Neural cell (in vitro differentiated cells): ENCODE data around the gene KRTAP15-1. TPM values are rescaled to one million over a fixed set of nuclear protein-coding genes. Genes with fewer than 3 reads are reported as not detected.

Experiments
- H2AFZ ChIP-seq: fragments of 200-600, 300-800 bp; sonication (generic), shearing (Covaris generic); 2 replicates; pipeline ENCODE4 v1.6.0; 2014; ENCODE audit warnings: low read depth, mild to moderate bottlenecking, antibody characterized with exemption, low read length, moderate library complexity
- H3F3A ChIP-seq: fragments of 200-600 bp; shearing (Covaris generic); 2 replicates; pipeline ENCODE4 v1.6.1; 2016; ENCODE audit warnings: mild to moderate bottlenecking, moderate library complexity, mixed read lengths, antibody characterized with exemption, low read length; ENCODE audit not compliant: insufficient read depth, poor library complexity, severe bottlenecking
- H3K27ac ChIP-seq: fragments of 200-600, 300-800 bp; sonication (generic), shearing (Covaris generic); 2 replicates; pipeline ENCODE4 v1.5.1; 2014; ENCODE audit warnings: mild to moderate bottlenecking, low read length, moderate library complexity
- H3K27me3 ChIP-seq: fragments of 300-800, 200-600 bp; sonication (generic), shearing (Covaris generic); 2 replicates; pipeline ENCODE4 v1.6.0; 2014; ENCODE audit warnings: mild to moderate bottlenecking, low read depth, low read length, moderate library complexity; ENCODE audit not compliant: insufficient read depth
- H3K36me3 ChIP-seq: fragments of 300-800, 200-600 bp; sonication (generic), shearing (Covaris generic); 2 replicates; pipeline ENCODE4 v1.5.1; 2014; ENCODE audit warnings: mild to moderate bottlenecking, antibody characterized with exemption, low read length, moderate library complexity; ENCODE audit not compliant: insufficient read depth
- H3K4me2 ChIP-seq: fragments of 300-800, 200-600 bp; sonication (generic), shearing (Covaris generic); 2 replicates; pipeline ENCODE4 v1.6.0; 2014; ENCODE audit warnings: mild to moderate bottlenecking, low read length
- H3K4me3 ChIP-seq: fragments of 300-800, 200-600 bp; sonication (generic), shearing (Covaris generic); 2 replicates; pipeline ENCODE4 v1.5.1; 2014; ENCODE audit warnings: mild to moderate bottlenecking, low read length, moderate library complexity
- H3K79me2 ChIP-seq: fragments of 200-600 bp; shearing (Covaris generic); replicated peaks from 2 replicates; pipeline ENCODE4 v1.6.0; 2014; ENCODE audit warnings: mild to moderate bottlenecking, low read length, moderate library complexity; ENCODE audit not compliant: insufficient read depth
- H3K9ac ChIP-seq: fragments of 300-800, 200-600 bp; sonication (generic), shearing (Covaris generic); 2 replicates; pipeline ENCODE4 v1.6.1; 2016; ENCODE audit warnings: mild to moderate bottlenecking, low read length, mixed read lengths
- H3K9me2 ChIP-seq: fragments of 200-600 bp; shearing (Covaris generic); 2 replicates; pipeline ENCODE4 v1.6.1; 2016; ENCODE audit warnings: mild to moderate bottlenecking, low read length, mixed read lengths; ENCODE audit not compliant: insufficient read depth
- H3K9me3 ChIP-seq: fragments of 200-600, 300-800 bp; sonication (generic), shearing (Covaris generic); 2 replicates; pipeline ENCODE4 v1.6.1; 2016; ENCODE audit warnings: mild to moderate bottlenecking, mixed run types, low read length, moderate library complexity, mixed read lengths
- H4K20me1 ChIP-seq: fragments of 200-600 bp; shearing (Covaris generic); 2 replicates; pipeline ENCODE4 v1.6.1; 2016; ENCODE audit warnings: mild to moderate bottlenecking, mixed run types; ENCODE audit not compliant: insufficient read depth
- CTCF ChIP-seq: fragments of 450-650 bp; IDR thresholded peaks from 2 replicates; pipeline ENCODE4 v1.5.1; 2014; ENCODE audit warnings: antibody characterized with exemption, mild to moderate bottlenecking, moderate library complexity; ENCODE audit not compliant: poor library complexity, severe bottlenecking
- EP300 ChIP-seq: fragments of 450-650 bp; conservative IDR thresholded peaks from 2 replicates; pipeline ENCODE4 v1.6.1; 2014; ENCODE audit warnings: antibody characterized with exemption, mild to moderate bottlenecking, moderate library complexity; ENCODE audit not compliant: poor library complexity, severe bottlenecking
- EZH2 ChIP-seq: fragments of 200-600, 300-800 bp; shearing (Covaris generic), sonication (generic); IDR thresholded peaks from 2 replicates; pipeline ENCODE4 v1.6.1; 2014; ENCODE audit warnings: antibody characterized with exemption, low read length, borderline replicate concordance, mild to moderate bottlenecking; ENCODE audit not compliant: insufficient read depth, poor library complexity, severe bottlenecking
- MXI1 ChIP-seq: fragments of 450-650 bp; conservative IDR thresholded peaks from 2 replicates; pipeline ENCODE4 v1.6.1; 2014; ENCODE audit warnings: antibody characterized with exemption, mild to moderate bottlenecking; ENCODE audit not compliant: poor library complexity, severe bottlenecking
- POLR2AphosphoS5 ChIP-seq: IDR thresholded peaks from 2 replicates; pipeline ENCODE4 v1.6.1; 2012
- RAD21 ChIP-seq: fragments of 450-650 bp; conservative IDR thresholded peaks from 2 replicates; pipeline ENCODE4 v1.6.1; 2014; ENCODE audit warnings: antibody characterized with exemption, mild to moderate bottlenecking, moderate library complexity
- REST ChIP-seq: IDR thresholded peaks from 2 replicates; pipeline ENCODE4 v1.6.1; 2012; ENCODE audit warnings: borderline replicate concordance
- SMC3 ChIP-seq: fragments of 450-650 bp; conservative IDR thresholded peaks from 2 replicates; pipeline ENCODE4 v1.6.1; 2014; ENCODE audit warnings: antibody characterized with exemption, mild to moderate bottlenecking, moderate library complexity; ENCODE audit not compliant: poor library complexity
- TAF1 ChIP-seq: IDR thresholded peaks from 2 replicates; pipeline ENCODE4 v1.6.1; 2012; ENCODE audit warnings: low read depth
- polyA plus RNA-seq: library from polyadenylated mRNA; depleted of rRNA; stranded (reverse); fragments of >200 nt; gene quantifications from 2 replicates; pipeline ENCODE4 v1.2.3, GENCODE V29; 2014

Gene KRTAP15-1
- polyA plus RNA-seq, 1 donor from 2014 or later: not detected

- Histone ChIP-seq H3K79me2 (no peaks in the 10 kb centered on the region), H3K27me3 (no peaks in the 10 kb centered on the region), H3K36me3 (no peaks in the 10 kb centered on the region), H3K4me2 (no peak within 1 kb of the TSS), H4K20me1 (no peaks in the 10 kb centered on the region), H3K9me3 (no peaks in the 10 kb centered on the region), H3K9ac (no peak within 1 kb of the TSS), H3K9me2 (no peaks in the 10 kb centered on the region), H3K4me3 (no peak within 1 kb of the TSS), H3F3A (no peaks in the 10 kb centered on the region), H3K27ac (no peak within 1 kb of the TSS), H2AFZ (no peak within 1 kb of the TSS)
- TF ChIP-seq TAF1 (no peak), REST (no peak), MXI1 (no peak), SMC3 (no peak), EZH2 (no peak), EP300 (no peak), POLR2AphosphoS5 (no peak), CTCF (no peak), RAD21 (no peak)
Measured at GRCh38 chr21:30480145-30480544, 40.1 kb downstream of the KRTAP15-1 start, which contains the start of gene KRTAP19-1. KRTAP19-1 (minus strand) TSS chr21:30480367; CDS start chr21:30480317, 50 bp downstream.

GRCh38 chr21:30482130-30482529 is 42.1 kb downstream of the KRTAP15-1 start:
- no peak overlapping the region for H3K9ac ChIP-seq
- no peak for TF ChIP-seq REST
- no peak for TF ChIP-seq EP300
- no peak for TF ChIP-seq RAD21
- TF ChIP-seq EZH2: no peak
- TF ChIP-seq CTCF: no peak
- TF ChIP-seq SMC3: no peak
- no peak for TF ChIP-seq POLR2AphosphoS5
- no peak for TF ChIP-seq TAF1
- no peak for TF ChIP-seq MXI1
- H3K36me3 ChIP-seq: no peaks in the 10 kb centered on the region
- H3K4me2 ChIP-seq: no peak overlapping the region
- H3K27ac ChIP-seq: no peak overlapping the region
- H3K4me3 ChIP-seq: no peak overlapping the region
- H3K79me2 ChIP-seq: no peaks in the 10 kb centered on the region
- no peak overlapping the region for H2AFZ ChIP-seq
- no peaks in the 10 kb centered on the region for H3F3A ChIP-seq
- H3K27me3 ChIP-seq: no peaks in the 10 kb centered on the region
- H4K20me1 ChIP-seq: no peaks in the 10 kb centered on the region
- H3K9me3 ChIP-seq: no peaks in the 10 kb centered on the region
- H3K9me2 ChIP-seq: no peaks in the 10 kb centered on the region
